A673 (cell line): ENCODE results near the gene NADK2. TPM values are rescaled to one million over a fixed set of nuclear protein-coding genes. Genes with fewer than 3 reads are reported as not detected.

ENCODE experiments used
- BruUV-seq: library from RNA; stranded (reverse); fragments of 400-500 nt; replicated peaks from 2 replicates; lab custom pipeline; 2021; lab: Mats Ljungman, UMichigan
- CTCF ChIA-PET: fragments of 300-600 bp; sonication (Branson Sonifier 250); formaldehyde crosslinking; loops from one replicate; lab custom pipeline; 2022; ENCODE audit warnings: antibody characterized with exemption; lab: Charles Lee
- POLR2A ChIA-PET: fragments of 300-600 bp; sonication (Branson Sonifier 250); formaldehyde crosslinking; loops from one replicate; lab custom pipeline; 2022; ENCODE audit warnings: antibody characterized with exemption; ENCODE audit not compliant: low non-redundant PET; lab: Charles Lee
- DNase-seq: peaks from one replicate; pipeline ENCODE4 v3.0.0-alpha.2; 2015; ENCODE audit warnings: low spot score
- H3K27ac ChIP-seq: fragments of 200-600 bp; sonication (generic); 2 replicates; pipeline ENCODE4 v1.5.1; 2016; ENCODE audit warnings: mixed run types, low read depth, mild to moderate bottlenecking, mixed read lengths, antibody characterized with exemption, low read length; ENCODE audit not compliant: poor library complexity, severe bottlenecking
- H3K27me3 ChIP-seq: fragments of 200-600 bp; sonication (generic); replicated peaks from 2 replicates; pipeline ENCODE4 v1.6.1; 2017; ENCODE audit warnings: mixed run types, low read depth, mild to moderate bottlenecking, mixed read lengths, antibody characterized with exemption, low read length; ENCODE audit not compliant: insufficient read depth, poor library complexity
- H3K36me3 ChIP-seq: fragments of 200-600 bp; sonication (generic); 2 replicates; pipeline ENCODE4 v1.6.1; 2016; ENCODE audit warnings: mixed run types, mild to moderate bottlenecking, mixed read lengths, antibody characterized with exemption, low read length; ENCODE audit not compliant: insufficient read depth, poor library complexity, severe bottlenecking
- H3K4me1 ChIP-seq: fragments of 200-600 bp; sonication (generic); 2 replicates; pipeline ENCODE4 v1.6.1; 2017; ENCODE audit warnings: mixed run types, mild to moderate bottlenecking, mixed read lengths, antibody characterized with exemption, low read length; ENCODE audit not compliant: insufficient read depth, poor library complexity, severe bottlenecking
- H3K4me3 ChIP-seq: fragments of 200-600 bp; sonication (generic); 2 replicates; pipeline ENCODE4 v1.5.1; 2016; ENCODE audit warnings: low read depth, mixed run types, mild to moderate bottlenecking, mixed read lengths, low read length; ENCODE audit not compliant: poor library complexity, severe bottlenecking
- H3K9me3 ChIP-seq: fragments of 200-600 bp; sonication (generic); 2 replicates; pipeline ENCODE4 v1.6.1; 2016; ENCODE audit warnings: mixed run types, low read depth, mild to moderate bottlenecking, mixed read lengths, antibody characterized with exemption, low read length; ENCODE audit not compliant: poor library complexity, severe bottlenecking
- CTCF ChIP-seq: fragments of 300-800, 200-600 bp; sonication (generic); conservative IDR thresholded peaks from 2 replicates; pipeline ENCODE4 v1.5.1; 2017; ENCODE audit warnings: low read depth, mild to moderate bottlenecking, antibody characterized with exemption, low read length, moderate library complexity, mixed read lengths
- EZH2 ChIP-seq: fragments of 200-600 bp; sonication (generic); IDR thresholded peaks from 2 replicates; pipeline ENCODE4 v1.6.1; 2017; ENCODE audit warnings: borderline replicate concordance, low read depth, mild to moderate bottlenecking, mixed read lengths, antibody characterized with exemption, low read length; ENCODE audit not compliant: poor library complexity, severe bottlenecking
- intact Hi-C: fragments of 100-400 bp; cut with micrococcal nuclease; formaldehyde crosslinking; loops from one replicate; pipeline ENCODE4 v1.10.0; 2022; ENCODE audit not compliant: unreplicated experiment
- total RNA-seq: library from RNA; stranded (reverse); gene quantifications from 2 replicates; pipeline ENCODE4 v1.2.3, GENCODE V29; 2021

The NADK2 gene
- total RNA-seq, 1 experiment from 2014 or later: 31.6 TPM

- Histone ChIP-seq H3K9me3 (no peaks in the 10 kb centered on the region), H3K4me3 (no peak overlapping the region), H3K27me3 (no peaks in the 10 kb centered on the region), H3K36me3 (no peaks in the 10 kb centered on the region), H3K4me1 (peaks cover 6% of the 10 kb centered on the region), H3K27ac (no peak overlapping the region)
- no TSS peak for BruUV-seq
- intact Hi-C loops: no loop called here
- POLR2A ChIA-PET: no interaction called here
- CTCF ChIA-PET: interaction anchor here (0.6 kb wide), 1 partner anchor 449 kb away, joined by 3 read pairs; no protein-coding TSS in a partner anchor
- TF ChIP-seq CTCF: no peak
- no peak for TF ChIP-seq EZH2
- DNase-seq: no peak
These were observed 14.7 kb downstream of the NADK2 start for GRCh38 chr5:36227046-36227445.

- no peak overlapping the region for H3K4me3 ChIP-seq
- no peak overlapping the region for H3K27ac ChIP-seq
- TF ChIP-seq EZH2: no peak
- TF ChIP-seq CTCF: no peak
- H3K36me3 ChIP-seq: peaks cover 14% of the 10 kb centered on the region
- no peaks in the 10 kb centered on the region for H3K9me3 ChIP-seq
- ChIA-PET POLR2A (no interaction called here), CTCF (no interaction called here)
- no TSS peak for BruUV-seq
- intact Hi-C loops: no loop called here
- H3K27me3 ChIP-seq: no peaks in the 10 kb centered on the region
- DNase-seq: no peak
- peaks cover 6% of the 10 kb centered on the region for H3K4me1 ChIP-seq
These were observed 19.1 kb downstream of the NADK2 start for GRCh38 chr5:36222620-36223019.

- no peak overlapping the region for H3K27ac ChIP-seq
- H3K9me3 ChIP-seq: no peaks in the 10 kb centered on the region
- intact Hi-C loops: no loop called here
- no TSS peak for BruUV-seq
- TF ChIP-seq CTCF: no peak
- TF ChIP-seq EZH2: no peak
- H3K4me1 ChIP-seq: no peaks in the 10 kb centered on the region
- no peaks in the 10 kb centered on the region for H3K27me3 ChIP-seq
- ChIA-PET CTCF (no interaction called here), POLR2A (no interaction called here)
- H3K36me3 ChIP-seq: peaks cover 27% of the 10 kb centered on the region
- H3K4me3 ChIP-seq: no peak overlapping the region
- no peak for DNase-seq
These were observed 23.7 kb downstream of the NADK2 start for GRCh38 chr5:36217988-36218387.
